Psoas muscle (tissue), 8 donors: ENCODE measurements around the gene INHA. TPM values are rescaled to one million over a fixed set of nuclear protein-coding genes. Genes with fewer than 3 reads are reported as not detected.

Experiments
- ATAC-seq, 4 donors: fragments of 200-7000 bp; cut with Tn5 transposase; one replicate each; pipeline ENCODE4 v1.9.1; 2020; ENCODE audit warnings: moderate library complexity in 3 of 4, mild to moderate bottlenecking in 2 of 4
- DNase-seq, 2 donors: peaks; one replicate each; pipeline ENCODE4 v3.0.0-alpha.2; 2020
- H3K27ac ChIP-seq: fragments of 200-600 bp; one replicate; pipeline ENCODE4 v1.8.0; 2022
- H3K27me3 ChIP-seq, 3 donors: fragments of 200-600 bp in 1 of 3; one replicate each; pipeline versions ENCODE4 v1.6.1 to v1.8.0; 2013 to 2022; ENCODE audit warnings: low read length in 2 of 3, mild to moderate bottlenecking in 2 of 3, moderate library complexity in 1 of 3; ENCODE audit not compliant: insufficient read depth in 3 of 3
- H3K36me3 ChIP-seq, 2 donors: fragments of 200-600 bp in 1 of 2; one replicate each; pipeline versions ENCODE4 v1.6.1 to v1.8.0; 2013 to 2022; ENCODE audit warnings: low read depth in 1 of 2, mild to moderate bottlenecking in 1 of 2, moderate library complexity in 1 of 2; ENCODE audit not compliant: insufficient read depth in 1 of 2
- H3K4me1 ChIP-seq: fragments of 200-600 bp; one replicate; pipeline ENCODE4 v1.8.0; 2022
- H3K4me3 ChIP-seq: fragments of 200-600 bp; one replicate; pipeline ENCODE4 v1.8.0; 2022; ENCODE audit warnings: mild to moderate bottlenecking
- H3K9me3 ChIP-seq: fragments of 200-600 bp; one replicate; pipeline ENCODE4 v1.8.0; 2022
- CTCF ChIP-seq: fragments of 200-600 bp; IDR thresholded peaks from one replicate; pipeline ENCODE4 v1.8.0; 2022; ENCODE audit warnings: antibody characterized with exemption
- WGBS, 3 donors: extraction: QIAGEN DNeasy Blood & Tissue Kit; methylation state at CpG; one replicate each; pipeline versions ENCODE4 v1.1.6 to v1.1.7; 2013; 5-methylcytosine and 5-hydroxymethylcytosine counted together
- intact Hi-C, 2 donors: fragments of 100-400 bp; cut with DNase I; formaldehyde crosslinking; loops; one replicate each; pipeline versions ENCODE4 v1.11.0 to v1.14.2; 2022
- polyA plus RNA-seq, 3 donors: library from polyadenylated mRNA; stranded (reverse); fragments of 200-250 nt; gene quantifications; one replicate each; pipeline ENCODE4 v1.2.3, GENCODE V29; 2013
- total RNA-seq, 4 donors: library from RNA; stranded (reverse); fragmentation: NEBNext Ultra II Directional in 2 of 4; extraction: Animal tissue kit (Norgen Biotek cat#: 25700) in 2 of 4; gene quantifications; one replicate each; pipeline versions ENCODE4 v1.2.1 to v1.2.4, GENCODE V29; 2021 to 2023
- donor health status: healthy with polysubstance abuse.
- donor health status: DM: no; HTN: no; CAD: no; lungs with moderate emphysema.
- donor health status: Bipolar disorder and iron deficiency.
- donor health status: healthy.
- donor health status: DM: yes; HTN: yes; CAD: no.
- donor health status: DM: no; HTN: no; CAD: no.
- donor health status: DM: no; HTN: no; CAD: no.
- donor health status: DM: yes; HTN: yes; CAD: no.

INHA gene
- total and polyA plus RNA-seq, 7 donors = 0.10 to 1.2 (median 0.23) TPM; not detected in 2

- WGBS, 3 donors = 77 to 86% (median 80%) methylated on average over 20 of the region's 20 CpGs
- Histone ChIP-seq H3K36me3 (no peaks in the 10 kb centered on the region), H3K27ac (no peak overlapping the region), H3K4me1 (no peaks in the 10 kb centered on the region), H3K4me3 (no peak overlapping the region), H3K9me3 (no peaks in the 10 kb centered on the region), H3K27me3 (peaks cover 0 to 12% (median 0%) of the 10 kb centered on the region in 3 donors)
- DNase-seq (no peak), ATAC-seq (no peak)
- TF ChIP-seq CTCF = no peak
- intact Hi-C loops = loop anchor here (2.0 to 10.0 kb wide), 3 partner anchors 37 to 367 kb away; partner anchors contain the start of gene NHEJ1 (in 1 of the 2)
Measured at GRCh38 chr2:219531639-219532377, 40.3 kb upstream of the INHA start.

GRCh38 chr2:219532378-219532649 lies 39.8 kb upstream of the INHA start:
- no peaks in the 10 kb centered on the region for H3K4me1 ChIP-seq
- no peaks in the 10 kb centered on the region for H3K9me3 ChIP-seq
- no peak overlapping the region for H3K4me3 ChIP-seq
- 71 to 83% (median 74%) methylated on average over 8 of the region's 8 CpGs for WGBS, 3 donors
- no peak overlapping the region for H3K27ac ChIP-seq
- DNase-seq (no peak), ATAC-seq (no peak)
- intact Hi-C loops = loop anchor here (5.0 to 10.0 kb wide), 2 partner anchors 130 to 368 kb away; partner anchors contain the start of gene NHEJ1 (in 1 of the 2)
- TF ChIP-seq CTCF = no peak
- H3K36me3 ChIP-seq = no peaks in the 10 kb centered on the region
- H3K27me3 ChIP-seq = peaks cover 0 to 12% (median 0%) of the 10 kb centered on the region in 3 donors

DNA sequence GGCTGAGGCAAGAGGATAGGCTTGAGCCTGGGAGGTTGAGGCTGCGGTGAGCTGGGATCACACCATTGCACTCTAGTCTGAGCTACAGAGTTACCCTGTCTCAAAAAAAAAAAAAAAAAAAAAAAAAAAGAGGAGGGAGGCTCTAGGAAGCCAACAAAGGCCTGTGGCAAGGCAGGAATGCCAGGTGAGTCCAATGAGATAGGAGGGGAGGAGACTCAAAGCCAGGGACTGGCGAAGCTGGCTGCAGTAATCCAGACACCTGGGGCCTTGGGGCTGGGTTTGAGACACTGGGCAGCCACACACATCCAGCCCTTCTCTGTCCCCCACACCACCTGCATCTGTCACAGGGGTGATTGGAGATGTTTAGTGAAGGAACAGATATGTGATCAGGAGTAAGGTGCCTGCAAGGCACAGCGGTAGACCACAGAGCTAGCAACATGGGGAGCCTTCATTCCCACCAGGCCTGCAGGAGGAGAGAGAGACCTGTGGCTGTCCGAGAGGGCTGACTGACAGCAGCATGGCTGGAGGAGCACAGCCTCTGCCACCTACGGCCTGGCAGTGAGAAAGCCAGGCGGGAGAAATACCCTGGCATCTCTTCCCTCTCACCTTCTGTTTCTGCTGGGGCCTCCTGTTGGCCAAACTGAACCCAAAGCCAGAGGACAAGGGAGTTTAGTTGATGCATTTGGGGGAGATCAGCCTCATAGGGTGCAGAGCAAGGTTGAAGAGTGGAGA lies 38.0 kb upstream of the INHA start:
- H3K27ac ChIP-seq = no peak overlapping the region
- WGBS, 3 donors = 85 to 92% (median 86%) methylated on average over 6 of the region's 6 CpGs
- H3K4me1 ChIP-seq = no peaks in the 10 kb centered on the region
- peaks cover 0 to 6% of the 10 kb centered on the region in 2 donors for H3K36me3 ChIP-seq
- no peak for ATAC-seq
- intact Hi-C loops = loop anchor here (5.0 to 10.0 kb wide), 2 partner anchors 132 to 369 kb away; partner anchors contain the start of gene NHEJ1 (in 1 of the 2)
- no peak for TF ChIP-seq CTCF
- no peak for DNase-seq
- H3K4me3 ChIP-seq = no peak overlapping the region
- H3K27me3 ChIP-seq = peaks cover 0 to 6% (median 0%) of the 10 kb centered on the region in 3 donors
- H3K9me3 ChIP-seq = no peaks in the 10 kb centered on the region

- peaks cover 3% of the 10 kb centered on the region for H3K4me1 ChIP-seq
- H3K27me3 ChIP-seq = no peaks in the 10 kb centered on the region
- ATAC-seq (no peak), DNase-seq (no peak)
- H3K4me3 ChIP-seq = no peak overlapping the region
- intact Hi-C loops = loop anchor here in 1 of 2 donors (10.0 kb wide), 1 partner anchor 372 kb away; the partner anchor contains the start of gene NHEJ1
- no peaks in the 10 kb centered on the region for H3K9me3 ChIP-seq
- WGBS, 3 donors = 82 to 86% (median 83%) methylated on average over 16 of the region's 16 CpGs
- no peak for TF ChIP-seq CTCF
- no peak overlapping the region for H3K27ac ChIP-seq
- peaks cover 0 to 29% of the 10 kb centered on the region in 2 donors for H3K36me3 ChIP-seq
Measured at GRCh38 chr2:219536425-219536824, 35.7 kb upstream of the INHA start.
